Measurements from ENCODE around the gene CTBP2.

Gene CTBP2

DNA sequence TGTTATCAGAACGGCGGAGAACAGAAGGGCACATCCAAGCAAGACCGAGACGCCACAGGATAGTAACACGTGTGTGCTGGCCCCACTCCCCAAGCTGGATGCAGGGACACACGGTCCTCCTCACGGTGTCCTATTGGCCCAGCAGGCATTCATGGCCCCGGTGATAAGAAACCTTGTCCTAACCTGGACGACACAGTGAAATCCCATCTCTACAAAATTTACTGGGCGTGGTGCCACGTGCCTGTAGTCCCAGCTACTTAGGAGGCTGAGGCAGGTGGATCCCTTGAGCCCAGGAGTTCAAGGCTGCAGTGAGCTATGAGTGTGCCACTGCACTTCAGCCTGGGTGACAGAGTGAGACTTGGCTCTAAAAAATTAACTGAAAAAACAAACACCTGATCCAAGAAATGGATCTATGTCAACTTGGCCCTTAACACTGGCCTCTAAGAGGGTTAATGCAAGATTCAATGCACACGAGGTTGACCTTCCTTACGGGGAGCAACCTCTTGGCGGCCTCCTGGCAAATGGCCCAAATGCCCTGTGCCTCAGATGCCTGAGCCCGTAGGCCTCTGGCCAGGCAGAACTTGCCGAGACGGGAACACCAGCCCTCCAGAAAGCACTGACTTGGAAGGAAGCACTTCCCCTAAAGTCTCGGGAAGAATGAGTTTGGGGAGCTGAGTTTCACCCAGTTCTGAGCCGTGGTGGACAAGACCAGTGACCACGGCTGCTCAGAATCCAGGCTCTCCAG, 146.1 kb downstream of the CTBP2 start:
- POLR2A ChIA-PET, result no interaction called here
- H3K4me3 ChIP-seq (ENCODE audit: low read depth, low read length), result no peak overlapping the region
- TF ChIP-seq, protein P1, sequence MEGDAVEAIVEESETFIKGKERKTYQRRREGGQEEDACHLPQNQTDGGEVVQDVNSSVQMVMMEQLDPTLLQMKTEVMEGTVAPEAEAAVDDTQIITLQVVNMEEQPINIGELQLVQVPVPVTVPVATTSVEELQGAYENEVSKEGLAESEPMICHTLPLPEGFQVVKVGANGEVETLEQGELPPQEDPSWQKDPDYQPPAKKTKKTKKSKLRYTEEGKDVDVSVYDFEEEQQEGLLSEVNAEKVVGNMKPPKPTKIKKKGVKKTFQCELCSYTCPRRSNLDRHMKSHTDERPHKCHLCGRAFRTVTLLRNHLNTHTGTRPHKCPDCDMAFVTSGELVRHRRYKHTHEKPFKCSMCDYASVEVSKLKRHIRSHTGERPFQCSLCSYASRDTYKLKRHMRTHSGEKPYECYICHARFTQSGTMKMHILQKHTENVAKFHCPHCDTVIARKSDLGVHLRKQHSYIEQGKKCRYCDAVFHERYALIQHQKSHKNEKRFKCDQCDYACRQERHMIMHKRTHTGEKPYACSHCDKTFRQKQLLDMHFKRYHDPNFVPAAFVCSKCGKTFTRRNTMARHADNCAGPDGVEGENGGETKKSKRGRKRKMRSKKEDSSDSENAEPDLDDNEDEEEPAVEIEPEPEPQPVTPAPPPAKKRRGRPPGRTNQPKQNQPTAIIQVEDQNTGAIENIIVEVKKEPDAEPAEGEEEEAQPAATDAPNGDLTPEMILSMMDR (IDR thresholded peaks at IDR 0.05; ENCODE audit: insufficient read depth, low read length, missing control alignments), result no peak
- CTCF ChIA-PET, result interaction anchor here (0.9 to 1.7 kb wide), 3 partner anchors 20 to 36 kb away, joined by 3 to 6 read pairs (median 3); no protein-coding TSS in a partner anchor
- no peak for DNase-seq (ENCODE audit: low read depth, low spot score)

DNA sequence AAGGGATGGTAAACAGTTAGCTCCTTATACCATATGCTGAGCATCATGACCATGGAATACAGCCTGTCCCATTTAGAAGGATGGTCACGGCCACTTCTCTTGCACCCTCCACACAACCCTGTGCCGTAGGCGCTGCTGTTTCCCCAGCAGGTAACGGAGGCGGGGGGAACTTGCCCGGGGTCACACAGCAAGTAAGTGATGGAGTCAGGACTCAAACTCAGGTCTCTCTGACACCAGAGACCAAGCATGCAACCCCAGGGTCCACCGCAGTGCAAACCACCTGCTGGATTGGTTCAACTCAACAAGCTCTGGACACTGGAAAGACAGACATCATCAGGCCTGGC, 146.9 kb downstream of the CTBP2 start:
- POLR2A ChIA-PET, result interaction anchor here (0.6 kb wide), 1 partner anchor 108 kb away, joined by 3 read pairs; no protein-coding TSS in a partner anchor
- CTCF ChIA-PET, result interaction anchor here (0.9 to 1.7 kb wide), 3 partner anchors 21 to 34 kb away, joined by 3 to 6 read pairs (median 4); no protein-coding TSS in a partner anchor
- no peak overlapping the region for H3K4me3 ChIP-seq (ENCODE audit: low read depth, low read length)
- DNase-seq (ENCODE audit: low read depth, low spot score), result no peak
- TF ChIP-seq, protein P1 (IDR thresholded peaks at IDR 0.05; ENCODE audit: insufficient read depth, low read length, missing control alignments), result no peak

DNA sequence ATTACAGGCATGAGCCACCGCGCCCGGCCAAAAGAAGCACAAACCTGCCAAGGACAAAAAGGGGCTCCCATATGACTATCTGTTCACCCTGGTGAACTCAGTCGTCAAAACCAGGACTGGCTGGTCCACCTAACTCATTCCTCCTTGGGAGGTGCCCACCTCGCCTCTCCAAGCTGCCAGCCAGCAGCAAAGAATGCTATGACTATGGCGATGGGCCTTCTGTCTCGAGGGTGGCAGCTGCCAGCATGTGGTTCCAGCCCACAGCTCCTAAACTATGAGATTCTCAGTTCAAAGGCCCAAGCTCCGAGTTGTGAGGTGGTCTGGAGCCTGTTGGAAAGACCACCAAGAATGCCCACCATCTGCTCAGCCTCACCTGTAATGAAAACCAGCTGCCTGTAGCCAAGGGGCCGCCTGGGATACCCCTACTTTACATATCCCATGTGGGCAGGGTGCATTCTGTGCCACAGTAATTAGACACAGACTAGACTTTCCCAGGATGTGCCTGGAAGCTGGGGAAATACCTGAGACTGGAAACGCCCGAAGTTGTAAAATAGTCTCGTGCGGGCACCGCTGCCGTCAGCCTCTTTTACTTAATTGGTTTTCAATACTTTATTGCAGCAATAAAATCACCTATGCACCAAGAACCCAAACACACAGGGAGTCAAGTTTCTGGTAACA, 147.4 kb downstream of the CTBP2 start:
- CTCF ChIA-PET, result interaction anchor here (1.1 to 1.7 kb wide), 2 partner anchors 22 to 35 kb away, joined by 4 to 6 read pairs; no protein-coding TSS in a partner anchor
- H3K4me3 ChIP-seq (ENCODE audit: low read depth, low read length), result no peak overlapping the region
- no peak for DNase-seq (ENCODE audit: low read depth, low spot score)
- TF ChIP-seq, protein P1 (IDR thresholded peaks at IDR 0.05; ENCODE audit: insufficient read depth, low read length, missing control alignments), result no peak
- POLR2A ChIA-PET, result interaction anchor here (0.6 kb wide), 1 partner anchor 108 kb away, joined by 3 read pairs; no protein-coding TSS in a partner anchor

DNA sequence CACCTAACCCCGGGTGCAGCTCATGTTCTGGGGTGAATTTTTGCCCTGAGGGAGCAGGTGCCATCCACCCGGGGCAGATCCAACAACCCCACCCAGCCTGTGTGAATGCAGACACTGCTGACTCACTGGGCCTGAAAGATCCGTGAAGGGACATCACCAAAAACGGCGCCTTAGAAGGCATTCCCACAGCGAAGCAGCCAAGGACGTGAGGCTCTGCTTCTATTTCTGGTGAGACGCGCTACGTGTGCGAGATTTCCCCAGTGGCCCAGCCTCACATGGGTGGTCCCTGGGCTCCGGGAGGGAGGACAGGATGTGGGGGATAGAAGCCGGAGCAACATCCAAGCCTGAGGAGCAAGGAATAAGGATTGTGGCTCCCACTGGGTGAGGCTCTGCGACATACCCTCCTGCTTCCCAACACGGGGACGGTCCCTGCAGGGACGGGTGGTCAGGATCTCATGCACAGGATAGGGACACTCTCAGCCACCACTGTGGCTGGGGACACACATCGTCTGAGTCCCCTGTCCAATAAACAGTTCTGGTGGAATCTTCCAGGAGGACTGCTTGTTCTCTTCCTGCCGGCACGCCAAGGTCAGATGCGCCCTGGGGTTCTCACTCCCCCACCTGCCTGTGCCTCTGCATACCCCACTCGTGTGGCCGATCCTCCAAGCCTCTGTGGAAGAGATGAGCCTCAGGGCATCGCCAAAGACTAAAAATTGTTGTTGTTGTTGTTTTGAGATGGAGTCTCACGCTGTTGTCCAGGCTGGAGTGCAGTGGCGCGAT, 148.2 kb downstream of the CTBP2 start:
- CTCF ChIA-PET, result interaction anchor here (0.8 to 2.1 kb wide), 4 partner anchors 23 to 50 kb away, joined by 3 to 9 read pairs (median 5); no protein-coding TSS in a partner anchor
- TF ChIP-seq, protein P1 (IDR thresholded peaks at IDR 0.05; ENCODE audit: insufficient read depth, low read length, missing control alignments), result no peak
- no peak for DNase-seq (ENCODE audit: low read depth, low spot score)
- POLR2A ChIA-PET, result interaction anchor here (0.9 kb wide), 1 partner anchor 10 kb away, joined by 3 read pairs; no protein-coding TSS in a partner anchor
- no peak overlapping the region for H3K4me3 ChIP-seq (ENCODE audit: low read depth, low read length)

DNA sequence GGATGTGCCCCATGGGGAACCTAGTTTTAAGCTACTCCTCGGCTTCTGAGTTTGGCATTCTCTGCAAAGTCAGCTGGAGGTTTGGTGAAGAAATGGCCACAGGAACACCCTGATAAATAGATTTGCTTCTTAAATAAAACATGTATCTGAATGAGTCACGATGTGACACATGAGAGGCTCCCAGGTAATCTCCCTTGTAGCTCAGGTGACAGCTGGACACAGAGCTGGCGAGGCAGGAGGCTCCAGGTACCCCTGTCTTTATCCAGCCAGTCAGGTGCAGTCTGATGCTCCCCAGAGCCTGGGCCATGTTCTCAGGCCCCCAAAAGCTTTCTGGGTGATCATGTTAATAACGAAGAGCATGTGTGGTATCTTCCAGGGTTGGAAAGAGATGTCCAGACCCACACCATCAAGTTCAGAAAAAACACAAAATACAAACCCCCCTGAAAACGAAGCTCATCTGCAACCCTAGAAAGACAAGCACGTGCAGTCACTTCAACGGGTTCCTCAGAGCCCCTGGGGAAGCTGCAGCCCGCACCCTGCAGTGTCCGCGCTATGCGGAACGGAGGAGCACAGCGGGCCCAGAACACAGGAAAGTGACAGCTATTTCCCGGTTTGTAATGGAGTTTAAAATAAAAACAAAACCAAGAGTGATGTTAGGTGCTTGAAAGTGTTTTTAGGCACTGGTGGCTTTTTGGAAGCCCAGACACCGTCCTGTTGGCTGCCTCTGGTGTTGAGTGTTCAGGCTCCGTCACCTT, 149.0 kb downstream of the CTBP2 start:
- H3K4me3 ChIP-seq (ENCODE audit: low read depth, low read length), result no peak overlapping the region
- ChIA-PET CTCF (interaction anchor here (0.6 to 2.3 kb wide), 6 partner anchors 36 to 689 kb away, joined by 3 to 9 read pairs (median 4); no protein-coding TSS in a partner anchor), POLR2A (interaction anchor here (0.9 kb wide), 1 partner anchor 11 kb away, joined by 3 read pairs; no protein-coding TSS in a partner anchor)
- TF ChIP-seq, protein P1 (IDR thresholded peaks at IDR 0.05; ENCODE audit: insufficient read depth, low read length, missing control alignments), result no peak
- no peak for DNase-seq (ENCODE audit: low read depth, low spot score)
